ENCODE data around the gene STK17A.

The STK17A gene

GRCh38 chr7:43645699-43646226 is 62.9 kb downstream of the STK17A start:
- TF ChIP-seq CTCF (IDR thresholded peaks at IDR 0.05; ENCODE audit: low read depth, low read length) = no peak
- no peak overlapping the region; the same call in 1 of the 2 replicates for H3K4me3 ChIP-seq (ENCODE audit: low read depth, low read length)

- H3K4me3 ChIP-seq (ENCODE audit: low read depth, low read length) = peak overlapping the region; percentile 48
- TF ChIP-seq CTCF (IDR thresholded peaks at IDR 0.05; ENCODE audit: low read depth, low read length) = no peak
Measured at GRCh38 chr7:43646603-43647338, 63.9 kb downstream of the STK17A start.

- peak overlapping the region; percentile 48 for H3K4me3 ChIP-seq (ENCODE audit: low read depth, low read length)
Measured at GRCh38 chr7:43647339-43647672, 64.4 kb downstream of the STK17A start.

GRCh38 chr7:43647673-43648472 is 65.0 kb downstream of the STK17A start:
- peak overlapping the region; percentile 48 for H3K4me3 ChIP-seq (ENCODE audit: low read depth, low read length)
- no peak for TF ChIP-seq CTCF (IDR thresholded peaks at IDR 0.05; ENCODE audit: low read depth, low read length)

More at GRCh38 chr7:43647339-43647672, 64.4 kb downstream of the STK17A start:
- TF ChIP-seq CTCF (IDR thresholded peaks at IDR 0.05; ENCODE audit: low read depth, low read length) = no peak

- peak overlapping the region; percentile 5; the same call in 1 of the 2 replicates for H3K4me3 ChIP-seq (ENCODE audit: low read depth, low read length)
- TF ChIP-seq CTCF (IDR thresholded peaks at IDR 0.05; ENCODE audit: low read depth, low read length) = no peak
Measured at GRCh38 chr7:43648473-43649406, 65.8 kb downstream of the STK17A start.

- no peak for TF ChIP-seq CTCF (IDR thresholded peaks at IDR 0.05; ENCODE audit: low read depth, low read length)
Measured at GRCh38 chr7:43649755-43650274, 66.9 kb downstream of the STK17A start.

More at GRCh38 chr7:43649755-43650274, 66.9 kb downstream of the STK17A start:
- no peak overlapping the region for H3K4me3 ChIP-seq (ENCODE audit: low read depth, low read length)

Measured in WI38 (cell line).